ENCODE results near the gene CRTC3. TPM values are rescaled to one million over a fixed set of nuclear protein-coding genes. Genes with fewer than 3 reads are reported as not detected.

The CRTC3 gene
- total RNA-seq, 1 donor from 2014 or later = 39.7 TPM

- peaks cover 4% of the 10 kb centered on the region for H3K9me3 Mint-ChIP-seq (ENCODE audit: low read depth)
- no peaks in the 10 kb centered on the region for H3K36me3 Mint-ChIP-seq (ENCODE audit: low read depth)
- no peak for DNase-seq (ENCODE audit: low spot score)
- H3K4me1 Mint-ChIP-seq (ENCODE audit: low read depth) = peaks cover 9% of the 10 kb centered on the region
- H3K27ac Mint-ChIP-seq (ENCODE audit: unreplicated experiment) = peak overlapping the region; percentile 6
- H3K4me3 Mint-ChIP-seq (ENCODE audit: unreplicated experiment) = no peak overlapping the region
- no peaks in the 10 kb centered on the region for H3K27me3 Mint-ChIP-seq (ENCODE audit: low read depth)
- no peak for TF ChIP-seq CTCF (IDR thresholded peaks at IDR 0.05)
Measured at GRCh38 chr15:90690585-90690984, 160.9 kb downstream of the CRTC3 start.

- TF ChIP-seq CTCF (IDR thresholded peaks at IDR 0.05) = no peak
- no peak overlapping the region for H3K27ac Mint-ChIP-seq (ENCODE audit: unreplicated experiment)
- no peaks in the 10 kb centered on the region for H3K27me3 Mint-ChIP-seq (ENCODE audit: low read depth)
- H3K4me1 Mint-ChIP-seq (ENCODE audit: low read depth) = peaks cover 9% of the 10 kb centered on the region
- H3K4me3 Mint-ChIP-seq (ENCODE audit: unreplicated experiment) = no peak overlapping the region
- no peak for DNase-seq (ENCODE audit: low spot score)
- no peaks in the 10 kb centered on the region for H3K36me3 Mint-ChIP-seq (ENCODE audit: low read depth)
- peaks cover 4% of the 10 kb centered on the region for H3K9me3 Mint-ChIP-seq (ENCODE audit: low read depth)
Measured at GRCh38 chr15:90691369-90691768, 161.6 kb downstream of the CRTC3 start.

GRCh38 chr15:90691982-90692773, 162.5 kb downstream of the CRTC3 start:
- no peak for TF ChIP-seq CTCF (IDR thresholded peaks at IDR 0.05)
- H3K4me1 Mint-ChIP-seq (ENCODE audit: low read depth) = peaks cover 9% of the 10 kb centered on the region
- H3K36me3 Mint-ChIP-seq (ENCODE audit: low read depth) = no peaks in the 10 kb centered on the region
- peaks cover 4% of the 10 kb centered on the region for H3K9me3 Mint-ChIP-seq (ENCODE audit: low read depth)
- no peak for DNase-seq (ENCODE audit: low spot score)
- no peaks in the 10 kb centered on the region for H3K27me3 Mint-ChIP-seq (ENCODE audit: low read depth)
- no peak overlapping the region for H3K4me3 Mint-ChIP-seq (ENCODE audit: unreplicated experiment)
- H3K27ac Mint-ChIP-seq (ENCODE audit: unreplicated experiment) = no peak overlapping the region

Other genes with a start within 250 kb of the CRTC3 start
- 3.2 to 4.8 TPM (median 3.3 TPM) in 3 replicates for gene ZNF774, start 177.6 kb upstream of the CRTC3 start, total RNA-seq
- 206 to 214 TPM (median 209 TPM) in 3 replicates for gene IQGAP1, start 141.7 kb upstream of the CRTC3 start, total RNA-seq
- 2.3 to 4.1 TPM (median 3.5 TPM) in 3 replicates for gene BLM, start 187.4 kb downstream of the CRTC3 start, total RNA-seq